ENCODE measurements around the gene SLC22A25. TPM values are rescaled to one million over a fixed set of nuclear protein-coding genes. Genes with fewer than 3 reads are reported as not detected.

SLC22A25 gene
- polyA plus RNA-seq, 1 of the 3 experiments (the other 2 are of a cell fraction), result not detected

GRCh38 chr11:63246045-63246444, 2.6 kb upstream of the SLC22A25 start:
- WGBS (ENCODE audit: low lambda C conversion rate), result 0% methylated on average over 1 of the region's 1 CpG

GRCh38 chr11:63244862-63245261, 1.5 kb upstream of the SLC22A25 start:
- Histone ChIP-seq H3K9me2 (no peaks in the 10 kb centered on the region), H3K9ac (no peak overlapping the region), H3K36me3 (replicated peaks in 1 of 2; ENCODE audit: control insufficient read depth in 1 of 2, insufficient read depth in 2 of 2, low read length in 1 of 2) (no peaks in the 10 kb centered on the region), H3K79me2 (ENCODE audit: insufficient read depth) (no peaks in the 10 kb centered on the region), H3K9me3 (no peaks in the 10 kb centered on the region), H3K4me2 (no peak overlapping the region), H3K27ac (ENCODE audit: low read depth in 2 of 2, low read length in 1 of 2) (no peak overlapping the region), H3K4me1 (ENCODE audit: control insufficient read depth in 1 of 2, insufficient read depth in 2 of 2, low read depth in 1 of 2, low read length in 1 of 2) (no peaks in the 10 kb centered on the region), H3K27me3 (ENCODE audit: insufficient read depth) (no peaks in the 10 kb centered on the region), H2AFZ (ENCODE audit: low read depth) (no peak overlapping the region), H4K20me1 (ENCODE audit: insufficient read depth) (no peaks in the 10 kb centered on the region), H3K4me3 (ENCODE audit: low read depth in 2 of 2, low read length in 1 of 2) (no peak overlapping the region), H3F3A (replicated peaks; ENCODE audit: insufficient read depth) (no peaks in the 10 kb centered on the region)
- POLR2A ChIA-PET, result no interaction called here
- DNase-seq, result no peak
- 8% methylated on average over 2 of the region's 2 CpGs for WGBS (ENCODE audit: low lambda C conversion rate)
- CTCF ChIA-PET, result no interaction called here
- no peak for TF ChIP-seq USF2 (IDR thresholded peaks at IDR 0.05; ENCODE audit: borderline replicate concordance, low read depth, low read length)
- TF ChIP-seq TEAD4 (IDR thresholded peaks at IDR 0.05; ENCODE audit: borderline replicate concordance, insufficient read depth), result no peak
- TF ChIP-seq SMC3 (IDR thresholded peaks at IDR 0.05; ENCODE audit: low read depth, low read length), result no peak

More at GRCh38 chr11:63246045-63246444, 2.6 kb upstream of the SLC22A25 start:
- H4K20me1 ChIP-seq (ENCODE audit: insufficient read depth), result no peaks in the 10 kb centered on the region
- no peak overlapping the region for H3K4me3 ChIP-seq (ENCODE audit: low read depth in 2 of 2, low read length in 1 of 2)
- no peak overlapping the region for H2AFZ ChIP-seq (ENCODE audit: low read depth)
- H3K27me3 ChIP-seq (ENCODE audit: insufficient read depth), result no peaks in the 10 kb centered on the region
- no peak for DNase-seq
- no peaks in the 10 kb centered on the region for H3K79me2 ChIP-seq (ENCODE audit: insufficient read depth)
- H3K9me3 ChIP-seq, result no peaks in the 10 kb centered on the region
- no peak for TF ChIP-seq REST (IDR thresholded peaks at IDR 0.05; ENCODE audit: low read depth, low read length)
- no peak for TF ChIP-seq NRF1 (IDR thresholded peaks at IDR 0.05; ENCODE audit: low read depth, low read length)
- TF ChIP-seq GABPA (IDR thresholded peaks at IDR 0.05; ENCODE audit: low read depth), result no peak
- no peak overlapping the region for H3K27ac ChIP-seq (ENCODE audit: low read depth in 2 of 2, low read length in 1 of 2)
- no peaks in the 10 kb centered on the region for H3K36me3 ChIP-seq (replicated peaks in 1 of 2; ENCODE audit: control insufficient read depth in 1 of 2, insufficient read depth in 2 of 2, low read length in 1 of 2)
- CTCF ChIA-PET, result no interaction called here
- H3K9me2 ChIP-seq, result no peaks in the 10 kb centered on the region
- POLR2A ChIA-PET, result no interaction called here
- H3K4me2 ChIP-seq, result no peak overlapping the region
- H3F3A ChIP-seq (replicated peaks; ENCODE audit: insufficient read depth), result no peaks in the 10 kb centered on the region
- no peak overlapping the region for H3K9ac ChIP-seq
- H3K4me1 ChIP-seq (ENCODE audit: control insufficient read depth in 1 of 2, insufficient read depth in 2 of 2, low read depth in 1 of 2, low read length in 1 of 2), result no peaks in the 10 kb centered on the region

Data from SK-N-SH (cell line).